HepG2 (cell line): ENCODE data around the gene CCDC86. TPM values are rescaled to one million over a fixed set of nuclear protein-coding genes. Genes with fewer than 3 reads are reported as not detected.
A peak's percentile ranks its signal among the peaks of the same experiment; 100 is the strongest.

Experiments used
- ARHGAP35 ChIP-seq: sonication (generic); formaldehyde crosslinking; IDR thresholded peaks from 2 replicates; pipeline ENCODE4 v1.9.0; 2022; ENCODE audit warnings: mild to moderate bottlenecking, inconsistent platforms, moderate library complexity, missing genetic modification reagents, borderline replicate concordance
- ASH2L ChIP-seq: fragments of 300-600, 200-600 bp; sonication (generic); IDR thresholded peaks from 2 replicates; pipeline ENCODE4 v1.7.0; 2017; ENCODE audit warnings: low read depth, mild to moderate bottlenecking, moderate library complexity, mixed read lengths, low read length; ENCODE audit not compliant: insufficient read length
- ATF1 ChIP-seq: IDR thresholded peaks from 2 replicates; pipeline ENCODE4 v1.6.1; 2016; ENCODE audit warnings: mild to moderate bottlenecking, control low read depth
- EHMT2 ChIP-seq: fragments of 200-600 bp; sonication (generic); IDR thresholded peaks from 2 replicates; pipeline ENCODE4 v1.7.0; 2017; ENCODE audit warnings: antibody characterized with exemption, low read depth, low read length, borderline replicate concordance
- ETV5 ChIP-seq: IDR thresholded peaks from 2 replicates; pipeline ENCODE4 v1.6.1; 2018; ENCODE audit warnings: missing biosample characterization, missing genetic modification reagents, inconsistent platforms, borderline replicate concordance
- FOSL2 ChIP-seq: sonication (generic); formaldehyde crosslinking; IDR thresholded peaks from 2 replicates; pipeline ENCODE4 v1.4.0; 2020; ENCODE audit warnings: missing genetic modification reagents
- HNRNPL ChIP-seq: fragments of 200-400 bp; formaldehyde crosslinking; IDR thresholded peaks from 2 replicates; pipeline ENCODE4 v1.6.1; 2017; ENCODE audit warnings: mild to moderate bottlenecking, low read depth, low read length
- LCORL ChIP-seq, 2 experiments: fragments of 450-650 bp in 1 of 2; sonication (generic) in 1 of 2; formaldehyde crosslinking in 1 of 2; IDR thresholded peaks; 2 replicates each; pipeline versions ENCODE4 v1.5.0 to v1.6.1; 2017 to 2020; ENCODE audit warnings: antibody characterized with exemption in 1 of 2, missing genetic modification reagents in 1 of 2
- MAFG ChIP-seq: sonication (generic); formaldehyde crosslinking; IDR thresholded peaks from 2 replicates; pipeline ENCODE4 v1.5.1; 2020; ENCODE audit warnings: mild to moderate bottlenecking, missing genetic modification reagents
- MATR3 ChIP-seq: sonication (generic); formaldehyde crosslinking; IDR thresholded peaks from 2 replicates; pipeline ENCODE4 v1.4.0; 2020; ENCODE audit warnings: missing genetic modification reagents
- PCBP1 ChIP-seq: fragments of 200-400 bp; formaldehyde crosslinking; IDR thresholded peaks from 2 replicates; pipeline ENCODE4 v1.6.1; 2017; ENCODE audit warnings: mild to moderate bottlenecking, low read depth, low read length, borderline replicate concordance
- REPIN1 ChIP-seq: sonication (generic); formaldehyde crosslinking; IDR thresholded peaks from 2 replicates; pipeline ENCODE4 v1.8.0; 2022; ENCODE audit warnings: missing genetic modification reagents, low read depth, mild to moderate bottlenecking, borderline replicate concordance
- SOX5 ChIP-seq: IDR thresholded peaks from 2 replicates; pipeline ENCODE4 v1.6.1; 2016; ENCODE audit warnings: borderline replicate concordance
- ZKSCAN1 ChIP-seq: fragments of 150-350 bp; IDR thresholded peaks from 2 replicates; pipeline ENCODE4 v1.6.1; 2014; ENCODE audit warnings: low read length
- ZNF143 ChIP-seq: sonication (generic); formaldehyde crosslinking; IDR thresholded peaks from 2 replicates; pipeline ENCODE4 v1.4.0; 2020; ENCODE audit warnings: missing genetic modification reagents
- ZNF292 ChIP-seq: sonication (generic); formaldehyde crosslinking; IDR thresholded peaks from 2 replicates; pipeline ENCODE4 v1.8.1; 2022; ENCODE audit warnings: mild to moderate bottlenecking, low read depth, missing genetic modification reagents, borderline replicate concordance
- ZNF337 ChIP-seq: sonication (generic); formaldehyde crosslinking; IDR thresholded peaks from 2 replicates; pipeline ENCODE4 v1.5.1; 2020; ENCODE audit warnings: missing genetic modification reagents, low read depth, mild to moderate bottlenecking, borderline replicate concordance
- ZNF350 ChIP-seq: sonication (generic); formaldehyde crosslinking; IDR thresholded peaks from 2 replicates; pipeline ENCODE4 v1.4.0; 2020; ENCODE audit warnings: mild to moderate bottlenecking, low read depth, missing genetic modification reagents, borderline replicate concordance
- ZNF557 ChIP-seq: sonication (generic); formaldehyde crosslinking; IDR thresholded peaks from 2 replicates; pipeline ENCODE4 v1.4.0; 2020; ENCODE audit warnings: missing genetic modification reagents
- ZNF883 ChIP-seq: sonication (generic); formaldehyde crosslinking; IDR thresholded peaks from 2 replicates; pipeline ENCODE4 v1.5.1; 2020; ENCODE audit warnings: mild to moderate bottlenecking, missing genetic modification reagents; ENCODE audit errors: not compliant biosample characterization
- polyA plus RNA-seq, 8 experiments: library from polyadenylated mRNA; depleted of rRNA in 3 of 8; stranded (reverse) in 7 of 8; unstranded in 1 of 8; fragments of >200 nt; fragmentation: Illumina TruSeq in 4 of 8; extraction: Trizol in 4 of 8; gene quantifications; 2 replicates each; pipeline versions ENCODE4 v1.2.1 to v1.2.3, GENCODE V29; 2011 to 2016; ENCODE audit warnings: low read depth in 4 of 8, missing spikeins in 1 of 8, mixed read lengths in 1 of 8; ENCODE audit not compliant: insufficient read depth in 1 of 8
- total RNA-seq, 5 experiments: library from RNA; depleted of rRNA; stranded (reverse); fragments of >200 nt; fragmentation: Illumina TruSeq; extraction: Trizol; gene quantifications; 2 replicates each; pipeline ENCODE4 v1.2.3, GENCODE V29; 2016; ENCODE audit warnings: low read depth in 1 of 5
- TF ChIP-seq, protein P1 (sequence below): sonication (generic); formaldehyde crosslinking; IDR thresholded peaks from 2 replicates; pipeline ENCODE4 v1.5.1; 2020; ENCODE audit warnings: mild to moderate bottlenecking, missing genetic modification reagents
- TF ChIP-seq, protein P2 (sequence below): sonication (generic); formaldehyde crosslinking; IDR thresholded peaks from 2 replicates; pipeline ENCODE4 v1.9.0; 2021; ENCODE audit warnings: missing genetic modification reagents, mild to moderate bottlenecking, borderline replicate concordance
- TF ChIP-seq, protein P3 (sequence below): IDR thresholded peaks from 2 replicates; pipeline ENCODE4 v1.6.1; 2012; ENCODE audit warnings: low read length, improper control_type of control experiment

Gene CCDC86
- total and polyA plus RNA-seq, 2 of the 13 experiments (the other 11 are each of a cell fraction or from before 2014, with no cell fraction given) = 33.8 to 37.6 TPM

DNA sequence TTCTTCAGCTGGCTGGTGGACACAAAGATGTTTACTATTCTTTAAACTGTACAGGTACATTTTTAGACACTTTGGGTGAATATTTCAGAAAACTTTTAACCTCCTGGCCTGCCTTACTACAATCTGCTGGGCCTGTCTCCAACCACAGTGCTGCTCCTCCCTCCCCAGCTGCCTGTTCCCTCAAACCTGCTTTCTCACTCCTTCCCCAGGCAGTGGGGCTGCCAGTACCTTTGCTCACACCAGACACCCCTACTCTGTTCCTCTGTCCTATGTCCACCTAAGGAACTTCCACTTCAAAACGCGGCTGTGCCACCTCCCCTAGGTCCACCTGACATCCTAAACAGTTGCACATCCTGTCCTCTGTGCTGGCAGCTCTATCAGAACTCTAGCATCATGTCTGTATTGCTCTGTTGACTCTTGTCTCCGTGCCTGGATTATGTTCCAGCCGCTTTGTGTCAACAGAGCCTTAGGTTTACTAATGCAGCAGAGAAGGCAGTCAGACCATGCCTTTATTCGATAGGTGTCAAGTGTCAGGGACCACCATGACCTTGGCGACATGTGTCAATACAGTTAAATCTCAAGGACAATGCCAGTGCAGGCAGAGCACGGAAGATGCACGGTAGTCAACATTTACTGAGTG lies 38.9 kb downstream of the CCDC86 start (continued):
- TF ChIP-seq, protein P1, sequence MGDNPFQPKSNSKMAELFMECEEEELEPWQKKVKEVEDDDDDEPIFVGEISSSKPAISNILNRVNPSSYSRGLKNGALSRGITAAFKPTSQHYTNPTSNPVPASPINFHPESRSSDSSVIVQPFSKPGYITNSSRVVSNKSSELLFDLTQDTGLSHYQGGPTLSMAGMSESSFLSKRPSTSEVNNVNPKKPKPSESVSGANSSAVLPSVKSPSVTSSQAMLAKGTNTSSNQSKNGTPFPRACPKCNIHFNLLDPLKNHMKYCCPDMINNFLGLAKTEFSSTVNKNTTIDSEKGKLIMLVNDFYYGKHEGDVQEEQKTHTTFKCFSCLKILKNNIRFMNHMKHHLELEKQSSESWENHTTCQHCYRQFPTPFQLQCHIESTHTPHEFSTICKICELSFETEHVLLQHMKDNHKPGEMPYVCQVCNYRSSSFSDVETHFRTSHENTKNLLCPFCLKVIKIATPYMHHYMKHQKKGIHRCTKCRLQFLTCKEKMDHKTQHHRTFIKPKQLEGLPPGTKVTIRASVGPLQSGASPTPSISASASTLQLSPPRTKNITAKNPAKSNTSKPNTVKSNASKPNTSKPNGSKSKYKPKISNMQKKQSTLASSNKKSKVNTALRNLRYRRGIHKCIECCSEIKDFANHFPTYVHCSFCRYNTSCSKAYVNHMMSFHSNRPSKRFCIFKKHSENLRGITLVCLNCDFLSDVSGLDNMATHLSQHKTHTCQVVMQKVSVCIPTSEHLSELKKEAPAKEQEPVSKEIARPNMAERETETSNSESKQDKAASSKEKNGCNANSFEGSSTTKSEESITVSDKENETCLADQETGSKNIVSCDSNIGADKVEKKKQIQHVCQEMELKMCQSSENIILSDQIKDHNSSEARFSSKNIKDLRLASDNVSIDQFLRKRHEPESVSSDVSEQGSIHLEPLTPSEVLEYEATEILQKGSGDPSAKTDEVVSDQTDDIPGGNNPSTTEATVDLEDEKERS (CRISPR knock-in tag) = peak; percentile 90; the same call in 1 of the 2 replicates
- TF ChIP-seq SOX5 (CRISPR knock-in tag) = peak; percentile 100
- peak; percentile 51; the same call in 1 of the 2 replicates for TF ChIP-seq ZNF143 (CRISPR knock-in tag)
- TF ChIP-seq ZNF350 (CRISPR knock-in tag) = peak; percentile 88; the same call in 1 of the 2 replicates
- no peak for TF ChIP-seq MAFG (CRISPR knock-in tag)
- peak; percentile 90 for TF ChIP-seq FOSL2 (CRISPR knock-in tag)
- no peak for TF ChIP-seq EHMT2
- TF ChIP-seq ARHGAP35 = no peak
- peak; percentile 91; the same call in 1 of the 2 replicates for TF ChIP-seq ETV5
- TF ChIP-seq REPIN1 (CRISPR knock-in tag) = peak; percentile 95
- no peak for TF ChIP-seq LCORL (IDR thresholded peaks at IDR 0.05)
- TF ChIP-seq LCORL (CRISPR knock-in tag; IDR thresholded peaks at IDR 0.05) = peak; percentile 92
- TF ChIP-seq ZNF337 (CRISPR knock-in tag) = no peak
- TF ChIP-seq PCBP1 = no peak
- no peak for TF ChIP-seq ZKSCAN1
- peak; percentile 13 for TF ChIP-seq ZNF883 (CRISPR knock-in tag)
- TF ChIP-seq ASH2L = peak; percentile 27
- TF ChIP-seq ZNF292 = peak; percentile 98
- no peak for TF ChIP-seq MATR3 (CRISPR knock-in tag)
- TF ChIP-seq ATF1 (CRISPR knock-in tag) = peak; percentile 68; the same call in 1 of the 2 replicates
- TF ChIP-seq, protein P2, sequence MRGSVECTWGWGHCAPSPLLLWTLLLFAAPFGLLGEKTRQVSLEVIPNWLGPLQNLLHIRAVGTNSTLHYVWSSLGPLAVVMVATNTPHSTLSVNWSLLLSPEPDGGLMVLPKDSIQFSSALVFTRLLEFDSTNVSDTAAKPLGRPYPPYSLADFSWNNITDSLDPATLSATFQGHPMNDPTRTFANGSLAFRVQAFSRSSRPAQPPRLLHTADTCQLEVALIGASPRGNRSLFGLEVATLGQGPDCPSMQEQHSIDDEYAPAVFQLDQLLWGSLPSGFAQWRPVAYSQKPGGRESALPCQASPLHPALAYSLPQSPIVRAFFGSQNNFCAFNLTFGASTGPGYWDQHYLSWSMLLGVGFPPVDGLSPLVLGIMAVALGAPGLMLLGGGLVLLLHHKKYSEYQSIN (CRISPR knock-in tag) = no peak
- no peak for TF ChIP-seq ZNF557 (CRISPR knock-in tag)
- TF ChIP-seq HNRNPL = no peak
- TF ChIP-seq, protein P3, sequence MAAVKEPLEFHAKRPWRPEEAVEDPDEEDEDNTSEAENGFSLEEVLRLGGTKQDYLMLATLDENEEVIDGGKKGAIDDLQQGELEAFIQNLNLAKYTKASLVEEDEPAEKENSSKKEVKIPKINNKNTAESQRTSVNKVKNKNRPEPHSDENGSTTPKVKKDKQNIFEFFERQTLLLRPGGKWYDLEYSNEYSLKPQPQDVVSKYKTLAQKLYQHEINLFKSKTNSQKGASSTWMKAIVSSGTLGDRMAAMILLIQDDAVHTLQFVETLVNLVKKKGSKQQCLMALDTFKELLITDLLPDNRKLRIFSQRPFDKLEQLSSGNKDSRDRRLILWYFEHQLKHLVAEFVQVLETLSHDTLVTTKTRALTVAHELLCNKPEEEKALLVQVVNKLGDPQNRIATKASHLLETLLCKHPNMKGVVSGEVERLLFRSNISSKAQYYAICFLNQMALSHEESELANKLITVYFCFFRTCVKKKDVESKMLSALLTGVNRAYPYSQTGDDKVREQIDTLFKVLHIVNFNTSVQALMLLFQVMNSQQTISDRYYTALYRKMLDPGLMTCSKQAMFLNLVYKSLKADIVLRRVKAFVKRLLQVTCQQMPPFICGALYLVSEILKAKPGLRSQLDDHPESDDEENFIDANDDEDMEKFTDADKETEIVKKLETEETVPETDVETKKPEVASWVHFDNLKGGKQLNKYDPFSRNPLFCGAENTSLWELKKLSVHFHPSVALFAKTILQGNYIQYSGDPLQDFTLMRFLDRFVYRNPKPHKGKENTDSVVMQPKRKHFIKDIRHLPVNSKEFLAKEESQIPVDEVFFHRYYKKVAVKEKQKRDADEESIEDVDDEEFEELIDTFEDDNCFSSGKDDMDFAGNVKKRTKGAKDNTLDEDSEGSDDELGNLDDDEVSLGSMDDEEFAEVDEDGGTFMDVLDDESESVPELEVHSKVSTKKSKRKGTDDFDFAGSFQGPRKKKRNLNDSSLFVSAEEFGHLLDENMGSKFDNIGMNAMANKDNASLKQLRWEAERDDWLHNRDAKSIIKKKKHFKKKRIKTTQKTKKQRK = no peak
